Adrenal gland (tissue), 12 donors: ENCODE data around the gene SMIM23. TPM values are rescaled to one million over a fixed set of nuclear protein-coding genes. Genes with fewer than 3 reads are reported as not detected.

ENCODE experiments used
- DNase-seq, 7 donors: peaks; one replicate each; pipeline ENCODE4 v3.0.0-alpha.2; 2019 to 2020
- H3K27ac ChIP-seq, 5 donors: fragments of 200-600 bp; sonication (generic) in 4 of 5; 1 replicate in 3 of 5; 2 replicates in 2 of 5; pipeline versions ENCODE4 v1.5.1 to v1.8.0; 2016 to 2020; ENCODE audit warnings: mild to moderate bottlenecking in 1 of 5
- H3K27me3 ChIP-seq: fragments of 200-600 bp; 2 replicates; pipeline ENCODE4 v1.8.0; 2021
- H3K36me3 ChIP-seq, 2 donors: fragments of 200-600 bp; replicated peaks in 1 of 2; 1 replicate in 1 of 2; 2 replicates in 1 of 2; pipeline versions ENCODE4 v1.5.1 to v1.8.0; 2018 to 2022
- H3K4me1 ChIP-seq, 2 donors: fragments of 200-600 bp; replicated peaks in 1 of 2; 1 replicate in 1 of 2; 2 replicates in 1 of 2; pipeline versions ENCODE4 v1.5.1 to v1.8.0; 2018 to 2021
- H3K4me3 ChIP-seq, 4 donors: fragments of 200-600 bp; sonication (generic) in 3 of 4; one replicate each; pipeline ENCODE4 v1.5.1; 2016 to 2018
- H3K9me3 ChIP-seq, 3 donors: fragments of 200-600 bp; sonication (generic) in 1 of 3; replicated peaks in 1 of 3; 1 replicate in 2 of 3; 2 replicates in 1 of 3; pipeline versions ENCODE4 v1.5.1 to v1.8.0; 2016 to 2021
- POLR2A ChIP-seq, 2 donors: fragments of 450-650 bp; IDR thresholded peaks; one replicate each; pipeline ENCODE4 v1.6.1; 2017; ENCODE audit warnings: antibody characterized with exemption in 2 of 2, mild to moderate bottlenecking in 2 of 2, moderate library complexity in 1 of 2
- WGBS, 4 donors: extraction: QIAGEN DNeasy Blood & Tissue Kit in 2 of 4; methylation state at CpG; one replicate each; pipeline versions ENCODE4 v1.1.5 to v1.1.7; 2013 to 2017; 5-methylcytosine and 5-hydroxymethylcytosine counted together
- intact Hi-C, 2 donors: fragments of 100-400 bp; cut with DNase I; formaldehyde crosslinking; loops; one replicate each; pipeline versions ENCODE4 v1.14.1 to v1.15.0; 2022 to 2023
- polyA plus RNA-seq, 3 donors: library from polyadenylated mRNA; stranded (reverse); fragments of 200-250 nt in 2 of 3; fragments of 350-450 nt in 1 of 3; fragmentation: Illumina TruSeq in 1 of 3; extraction: RNeasy Lipid Tissue Mini Kit (QIAGEN cat#74804) in 1 of 3; gene quantifications; one replicate each; pipeline ENCODE4 v1.2.3, GENCODE V29; 2013 to 2014
- total RNA-seq, 9 donors: library from RNA; depleted of rRNA in 4 of 9; stranded (reverse); fragments of >200 nt in 4 of 9; fragments of 120-200 nt in 1 of 9; fragmentation: NEBNext Ultra II Directional in 1 of 9; extraction: Animal tissue kit (Norgen Biotek cat#: 25700) in 1 of 9; gene quantifications; one replicate each; pipeline versions ENCODE4 v1.1.0 to v1.2.4, GENCODE V29; 2013 to 2023
- TF ChIP-seq, protein P1 (sequence below), 6 experiments: fragments of 450-650 bp in 4 of 6; fragments of 200-600 bp in 2 of 6; sonication (generic) in 1 of 6; IDR thresholded peaks; 1 replicate in 5 of 6; 2 replicates in 1 of 6; pipeline versions ENCODE4 v1.5.1 to v1.8.0; 2016 to 2021; ENCODE audit warnings: antibody characterized with exemption in 6 of 6, mild to moderate bottlenecking in 2 of 6, moderate library complexity in 1 of 6
- donor health status: healthy with polysubstance abuse.
- donor health status: Bipolar disorder and iron deficiency.
- donor health status: DM: yes; HTN: yes; CAD: no.
- donor health status: DM: no; HTN: no; CAD: no.
- donor health status: DM: no; HTN: no; CAD: no.
- donor health status: DM: yes; HTN: yes; CAD: no.

Gene SMIM23
- total and polyA plus RNA-seq, 12 donors: not detected

DNA sequence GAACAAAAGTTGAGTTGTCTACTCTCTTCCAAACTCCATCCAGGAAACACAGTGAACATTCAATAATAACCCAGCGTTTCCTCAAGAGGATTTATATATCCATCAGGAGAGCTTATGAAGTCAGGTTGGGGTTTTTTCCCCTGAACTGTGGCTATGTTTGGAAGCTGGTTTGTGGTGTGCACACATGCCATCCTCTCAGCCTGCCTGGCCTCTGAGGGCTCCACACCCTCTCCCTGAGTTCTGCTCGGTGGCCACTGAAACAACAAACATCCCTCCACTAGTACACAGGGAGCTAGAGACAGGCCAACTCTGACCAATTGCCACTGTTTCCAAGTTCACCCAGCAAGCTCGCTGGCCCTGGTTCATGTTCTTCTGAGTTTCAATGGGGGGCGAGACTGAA, 35.7 kb downstream of the SMIM23 start:
- 76 to 93% (median 81%) methylated on average over 4 of the region's 4 CpGs for WGBS, 4 donors
- TF ChIP-seq POLR2A (IDR thresholded peaks at IDR 0.05): no peak
- TF ChIP-seq, protein P1, sequence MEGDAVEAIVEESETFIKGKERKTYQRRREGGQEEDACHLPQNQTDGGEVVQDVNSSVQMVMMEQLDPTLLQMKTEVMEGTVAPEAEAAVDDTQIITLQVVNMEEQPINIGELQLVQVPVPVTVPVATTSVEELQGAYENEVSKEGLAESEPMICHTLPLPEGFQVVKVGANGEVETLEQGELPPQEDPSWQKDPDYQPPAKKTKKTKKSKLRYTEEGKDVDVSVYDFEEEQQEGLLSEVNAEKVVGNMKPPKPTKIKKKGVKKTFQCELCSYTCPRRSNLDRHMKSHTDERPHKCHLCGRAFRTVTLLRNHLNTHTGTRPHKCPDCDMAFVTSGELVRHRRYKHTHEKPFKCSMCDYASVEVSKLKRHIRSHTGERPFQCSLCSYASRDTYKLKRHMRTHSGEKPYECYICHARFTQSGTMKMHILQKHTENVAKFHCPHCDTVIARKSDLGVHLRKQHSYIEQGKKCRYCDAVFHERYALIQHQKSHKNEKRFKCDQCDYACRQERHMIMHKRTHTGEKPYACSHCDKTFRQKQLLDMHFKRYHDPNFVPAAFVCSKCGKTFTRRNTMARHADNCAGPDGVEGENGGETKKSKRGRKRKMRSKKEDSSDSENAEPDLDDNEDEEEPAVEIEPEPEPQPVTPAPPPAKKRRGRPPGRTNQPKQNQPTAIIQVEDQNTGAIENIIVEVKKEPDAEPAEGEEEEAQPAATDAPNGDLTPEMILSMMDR (IDR thresholded peaks at IDR 0.05): no peak
- H3K4me1 ChIP-seq: no peaks in the 10 kb centered on the region

DNA sequence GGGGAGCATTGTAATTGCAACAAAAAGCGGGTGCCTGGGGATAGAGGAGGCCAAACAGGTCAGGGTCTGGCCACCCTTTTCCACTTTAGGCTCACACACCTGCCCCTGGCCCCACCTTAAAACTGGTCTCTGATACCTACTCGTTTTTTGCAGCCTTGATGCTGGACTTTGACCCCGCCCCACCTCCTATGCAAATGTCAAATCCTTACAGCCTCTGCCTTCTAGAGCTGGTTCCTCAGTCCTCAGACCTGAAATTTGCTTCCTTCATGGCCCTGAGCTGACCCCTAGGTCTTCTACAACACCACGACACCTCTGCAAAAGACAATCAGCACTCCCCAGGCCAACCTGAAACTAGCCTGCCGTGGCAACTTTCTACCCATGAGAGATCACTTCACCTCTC, 37.7 kb downstream of the SMIM23 start:
- no peak for DNase-seq
- Histone ChIP-seq H3K36me3 (no peaks in the 10 kb centered on the region), H3K27ac (no peak overlapping the region), H3K27me3 (no peaks in the 10 kb centered on the region), H3K9me3 (no peaks in the 10 kb centered on the region), H3K4me1 (no peaks in the 10 kb centered on the region), H3K4me3 (no peak overlapping the region)
- TF ChIP-seq, protein P1 (IDR thresholded peaks at IDR 0.05): no peak
- no peak for TF ChIP-seq POLR2A (IDR thresholded peaks at IDR 0.05)
- WGBS, 4 donors: 63 to 84% (median 74%) methylated on average over 5 of the region's 5 CpGs
- intact Hi-C loops: no loop called here

More for the DNA sequence above, 35.7 kb downstream of the SMIM23 start:
- no peak for DNase-seq
- H3K27ac ChIP-seq: no peak overlapping the region
- intact Hi-C loops: no loop called here
- no peaks in the 10 kb centered on the region for H3K27me3 ChIP-seq
- H3K4me3 ChIP-seq: no peak overlapping the region
- no peaks in the 10 kb centered on the region for H3K36me3 ChIP-seq
- no peaks in the 10 kb centered on the region for H3K9me3 ChIP-seq

DNA sequence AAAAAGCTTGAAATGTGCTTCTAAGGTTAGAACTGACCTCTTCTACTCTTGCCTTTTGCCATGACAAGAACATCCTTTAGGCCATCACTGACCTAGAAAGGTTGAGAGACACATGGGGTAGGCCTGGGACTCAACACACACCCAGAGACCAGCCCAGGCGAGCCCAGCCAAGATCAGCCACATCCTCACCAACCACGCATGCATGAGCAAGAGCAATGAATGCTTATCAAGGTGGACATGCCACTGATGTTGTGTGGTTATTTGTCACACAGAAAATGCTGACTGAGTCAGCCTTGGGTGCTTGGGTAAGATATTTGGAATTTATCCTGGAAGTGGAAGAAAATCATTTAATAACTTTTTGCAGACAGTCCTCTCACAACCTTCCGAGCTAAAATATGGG, 39.4 kb downstream of the SMIM23 start:
- Histone ChIP-seq H3K4me1 (no peaks in the 10 kb centered on the region), H3K27me3 (no peaks in the 10 kb centered on the region), H3K36me3 (no peaks in the 10 kb centered on the region), H3K4me3 (no peak overlapping the region), H3K9me3 (no peaks in the 10 kb centered on the region), H3K27ac (no peak overlapping the region)
- no peak for DNase-seq
- 78 to 97% (median 88%) methylated on average over 3 of the region's 3 CpGs for WGBS, 4 donors
- TF ChIP-seq POLR2A (IDR thresholded peaks at IDR 0.05): no peak
- TF ChIP-seq, protein P1 (IDR thresholded peaks at IDR 0.05): no peak
- intact Hi-C loops: no loop called here

DNA sequence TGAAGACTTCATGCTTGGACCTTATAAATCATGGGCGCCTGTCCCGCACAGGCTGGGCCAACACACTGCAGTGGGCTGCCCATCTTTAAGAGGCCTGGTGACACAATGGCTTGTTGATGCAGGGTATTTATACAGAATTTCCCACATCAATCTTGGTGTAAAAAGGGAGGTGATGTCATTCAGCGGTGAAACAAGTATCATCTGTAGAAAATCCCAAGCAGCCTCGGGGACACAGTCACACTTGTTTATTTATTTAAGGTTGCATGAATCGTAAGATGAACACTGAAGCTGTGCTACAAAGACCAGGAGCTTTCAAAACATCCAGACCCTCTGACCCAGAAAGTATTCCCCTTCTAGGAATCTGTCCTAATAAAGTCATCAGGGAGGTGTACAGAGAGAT, 40.5 kb downstream of the SMIM23 start:
- 57 to 89% (median 63%) methylated on average over 4 to 5 of the region's 5 CpGs for WGBS, 4 donors
- Histone ChIP-seq H3K4me3 (no peak overlapping the region), H3K27me3 (no peaks in the 10 kb centered on the region), H3K27ac (no peak overlapping the region), H3K4me1 (no peaks in the 10 kb centered on the region), H3K36me3 (no peaks in the 10 kb centered on the region), H3K9me3 (no peaks in the 10 kb centered on the region)
- DNase-seq: no peak
- TF ChIP-seq POLR2A (IDR thresholded peaks at IDR 0.05): no peak
- TF ChIP-seq, protein P1 (IDR thresholded peaks at IDR 0.05): no peak
- intact Hi-C loops: no loop called here
